ENCODE results near the gene KAT7.

The KAT7 gene

GRCh38 chr17:49784636-49785035 lies 3.8 kb upstream of the KAT7 start:
- no peak for TF ChIP-seq CTCF (IDR thresholded peaks at IDR 0.05; ENCODE audit: borderline replicate concordance, insufficient read depth, low read depth, low read length)
- H3K4me3 ChIP-seq (ENCODE audit: low read depth, low read length) = no peak overlapping the region

- TF ChIP-seq CTCF (IDR thresholded peaks at IDR 0.05; ENCODE audit: borderline replicate concordance, insufficient read depth, low read depth, low read length) = no peak
- H3K4me3 ChIP-seq (ENCODE audit: low read depth, low read length) = peak overlapping the region; percentile 51
Measured at GRCh38 chr17:49787884-49788477, 500 bp upstream of the KAT7 start.

GRCh38 chr17:49789243-49789578 lies 730 bp downstream of the KAT7 start:
- no peak for TF ChIP-seq CTCF (IDR thresholded peaks at IDR 0.05; ENCODE audit: borderline replicate concordance, insufficient read depth, low read depth, low read length)
- H3K4me3 ChIP-seq (ENCODE audit: low read depth, low read length) = peak overlapping the region; percentile 53

GRCh38 chr17:49793309-49793708 lies 4.8 kb downstream of the KAT7 start:
- no peak for TF ChIP-seq CTCF (IDR thresholded peaks at IDR 0.05; ENCODE audit: borderline replicate concordance, insufficient read depth, low read depth, low read length)
- no peak overlapping the region for H3K4me3 ChIP-seq (ENCODE audit: low read depth, low read length)

GRCh38 chr17:49795372-49795771 lies 6.9 kb downstream of the KAT7 start:
- no peak overlapping the region for H3K4me3 ChIP-seq (ENCODE audit: low read depth, low read length)
- TF ChIP-seq CTCF (IDR thresholded peaks at IDR 0.05; ENCODE audit: borderline replicate concordance, insufficient read depth, low read depth, low read length) = no peak

GRCh38 chr17:49798182-49798581 lies 9.7 kb downstream of the KAT7 start:
- no peak for TF ChIP-seq CTCF (IDR thresholded peaks at IDR 0.05; ENCODE audit: borderline replicate concordance, insufficient read depth, low read depth, low read length)
- H3K4me3 ChIP-seq (ENCODE audit: low read depth, low read length) = no peak overlapping the region

- H3K4me3 ChIP-seq (ENCODE audit: low read depth, low read length) = no peak overlapping the region
- TF ChIP-seq CTCF (IDR thresholded peaks at IDR 0.05; ENCODE audit: borderline replicate concordance, insufficient read depth, low read depth, low read length) = no peak
Measured at GRCh38 chr17:49798738-49799137, 10.3 kb downstream of the KAT7 start.
